Hepatocyte (in vitro differentiated cells): ENCODE data around the gene FMO1. TPM values are rescaled to one million over a fixed set of nuclear protein-coding genes. Genes with fewer than 3 reads are reported as not detected.

ENCODE experiments used
- DNase-seq: peaks from one replicate; pipeline ENCODE4 v3.0.0-alpha.2; 2016; ENCODE audit warnings: low spot score
- H2AFZ ChIP-seq: fragments of 200-600 bp; sonication (generic); 2 replicates; pipeline ENCODE4 v1.6.0; 2016; ENCODE audit warnings: antibody characterized with exemption, mild to moderate bottlenecking
- H3K27ac ChIP-seq: fragments of 200-600 bp; sonication (generic); 2 replicates; pipeline ENCODE4 v1.5.1; 2016; ENCODE audit warnings: mild to moderate bottlenecking
- H3K27me3 ChIP-seq: fragments of 200-600 bp; sonication (generic); 2 replicates; pipeline ENCODE4 v1.6.1; 2016
- H3K36me3 ChIP-seq: fragments of 200-600 bp; sonication (generic); replicated peaks from 2 replicates; pipeline ENCODE4 v1.5.1; 2016; ENCODE audit warnings: low read depth; ENCODE audit not compliant: insufficient read depth
- H3K4me1 ChIP-seq: fragments of 200-600 bp; sonication (generic); 2 replicates; pipeline ENCODE4 v1.5.1; 2016; ENCODE audit warnings: mild to moderate bottlenecking, moderate library complexity; ENCODE audit not compliant: insufficient read depth
- H3K4me2 ChIP-seq: fragments of 200-600 bp; sonication (generic); 2 replicates; pipeline ENCODE4 v1.6.0; 2016
- H3K4me3 ChIP-seq: fragments of 200-600 bp; sonication (generic); 2 replicates; pipeline ENCODE4 v1.5.1; 2016; ENCODE audit warnings: mild to moderate bottlenecking
- H3K79me2 ChIP-seq: fragments of 200-600 bp; sonication (generic); 2 replicates; pipeline ENCODE4 v1.6.0; 2017; ENCODE audit warnings: mild to moderate bottlenecking
- H3K9me2 ChIP-seq: fragments of 200-600 bp; sonication (generic); replicated peaks from 2 replicates; pipeline ENCODE4 v1.6.0; 2017; ENCODE audit warnings: mild to moderate bottlenecking; ENCODE audit not compliant: insufficient read depth
- H3K9me3 ChIP-seq: fragments of 200-600 bp; sonication (generic); 2 replicates; pipeline ENCODE4 v1.5.1; 2016; ENCODE audit warnings: low read depth, mild to moderate bottlenecking
- H4K20me1 ChIP-seq: fragments of 200-600 bp; sonication (generic); 2 replicates; pipeline ENCODE4 v1.6.0; 2016; ENCODE audit warnings: mild to moderate bottlenecking; ENCODE audit not compliant: insufficient read depth, poor library complexity, severe bottlenecking
- EZH2 ChIP-seq: fragments of 200-600 bp; sonication (generic); IDR thresholded peaks from 2 replicates; pipeline ENCODE4 v1.6.1; 2016; ENCODE audit warnings: antibody characterized with exemption, mild to moderate bottlenecking, borderline replicate concordance
- EZH2phosphoT487 ChIP-seq: fragments of 200-600 bp; sonication (generic); IDR thresholded peaks from one replicate; pipeline ENCODE4 v1.6.1; 2018; ENCODE audit warnings: antibody characterized with exemption, mild to moderate bottlenecking, low read depth, moderate library complexity; ENCODE audit not compliant: unreplicated experiment, severe bottlenecking
- WGBS: methylation state at CpG from one replicate; pipeline ENCODE4 v1.1.6; 2016; ENCODE audit warnings: low lambda C conversion rate; ENCODE audit errors: missing lambda C conversion rate; 5-methylcytosine and 5-hydroxymethylcytosine counted together
- polyA plus RNA-seq: library from polyadenylated mRNA; unstranded; fragments of >200 nt; fragmentation: Nextera tagmentation; extraction: Ambion mirVana; gene quantifications from 2 replicates; pipeline ENCODE4 v1.2.1, GENCODE V29; 2016
- total RNA-seq: library from RNA; depleted of rRNA; stranded (reverse); fragments of >200 nt; gene quantifications from 2 replicates; pipeline ENCODE4 v1.2.3, GENCODE V29; 2014
- TF ChIP-seq, protein P1 (sequence below): fragments of 200-600 bp; sonication (generic); IDR thresholded peaks from 2 replicates; pipeline ENCODE4 v1.5.1; 2016; ENCODE audit warnings: antibody characterized with exemption, mild to moderate bottlenecking; ENCODE audit not compliant: poor library complexity

Gene FMO1
- total and polyA plus RNA-seq, 2 experiments from 2014 or later, result 51.2 to 79.6 TPM

DNA sequence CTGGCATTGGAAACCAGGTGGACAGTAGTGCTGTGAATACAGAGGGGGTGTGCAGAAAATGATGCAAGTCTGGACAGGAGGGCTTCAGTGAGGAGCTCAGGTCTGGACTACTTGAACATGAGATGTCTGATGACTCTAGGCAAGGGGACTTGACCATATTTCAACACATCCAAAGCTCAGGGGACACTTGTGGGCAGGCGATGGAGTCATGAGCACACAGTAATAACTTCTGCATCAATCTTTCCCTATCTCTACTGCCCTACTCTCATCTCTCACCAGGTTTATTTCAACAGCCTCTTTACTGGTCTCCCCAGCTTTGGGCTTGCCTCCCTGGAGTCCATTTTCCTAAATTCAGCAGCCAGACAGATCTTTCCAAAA, 41.3 kb upstream of the FMO1 start:
- Histone ChIP-seq H3K4me2 (no peak overlapping the region), H3K79me2 (no peaks in the 10 kb centered on the region), H3K27me3 (no peaks in the 10 kb centered on the region), H3K9me3 (no peaks in the 10 kb centered on the region), H3K4me1 (peaks cover 4% of the 10 kb centered on the region), H3K27ac (no peak overlapping the region), H4K20me1 (no peaks in the 10 kb centered on the region), H3K9me2 (no peaks in the 10 kb centered on the region), H3K36me3 (no peaks in the 10 kb centered on the region), H3K4me3 (no peak overlapping the region), H2AFZ (no peak overlapping the region)
- 92% methylated on average over 1 of the region's 1 CpG for WGBS
- no peak for DNase-seq
- TF ChIP-seq EZH2 (no peak), EZH2phosphoT487 (no peak)
- TF ChIP-seq, protein P1, sequence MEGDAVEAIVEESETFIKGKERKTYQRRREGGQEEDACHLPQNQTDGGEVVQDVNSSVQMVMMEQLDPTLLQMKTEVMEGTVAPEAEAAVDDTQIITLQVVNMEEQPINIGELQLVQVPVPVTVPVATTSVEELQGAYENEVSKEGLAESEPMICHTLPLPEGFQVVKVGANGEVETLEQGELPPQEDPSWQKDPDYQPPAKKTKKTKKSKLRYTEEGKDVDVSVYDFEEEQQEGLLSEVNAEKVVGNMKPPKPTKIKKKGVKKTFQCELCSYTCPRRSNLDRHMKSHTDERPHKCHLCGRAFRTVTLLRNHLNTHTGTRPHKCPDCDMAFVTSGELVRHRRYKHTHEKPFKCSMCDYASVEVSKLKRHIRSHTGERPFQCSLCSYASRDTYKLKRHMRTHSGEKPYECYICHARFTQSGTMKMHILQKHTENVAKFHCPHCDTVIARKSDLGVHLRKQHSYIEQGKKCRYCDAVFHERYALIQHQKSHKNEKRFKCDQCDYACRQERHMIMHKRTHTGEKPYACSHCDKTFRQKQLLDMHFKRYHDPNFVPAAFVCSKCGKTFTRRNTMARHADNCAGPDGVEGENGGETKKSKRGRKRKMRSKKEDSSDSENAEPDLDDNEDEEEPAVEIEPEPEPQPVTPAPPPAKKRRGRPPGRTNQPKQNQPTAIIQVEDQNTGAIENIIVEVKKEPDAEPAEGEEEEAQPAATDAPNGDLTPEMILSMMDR, result no peak

DNA sequence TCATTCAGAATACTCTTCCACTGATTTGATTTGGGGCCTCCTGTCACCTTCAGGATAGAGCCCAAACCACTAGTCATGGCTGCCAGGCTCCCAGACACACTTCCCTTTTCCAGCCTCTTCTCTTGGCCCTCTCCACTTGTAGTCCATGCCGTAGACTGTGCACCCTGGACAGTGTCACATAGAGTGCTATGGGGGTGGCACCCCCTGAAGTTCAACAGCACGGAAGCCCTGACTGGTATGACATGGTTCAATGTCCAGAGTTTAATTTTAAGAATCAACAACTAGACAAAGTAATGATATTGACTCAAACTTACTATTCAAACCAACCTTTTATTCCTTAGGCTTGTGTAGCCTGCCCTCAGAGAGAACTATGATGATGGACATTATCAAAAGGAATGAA, 40.9 kb upstream of the FMO1 start:
- WGBS, result 75% methylated on average over 2 of the region's 2 CpGs
- DNase-seq, result no peak
- no peaks in the 10 kb centered on the region for H3K36me3 ChIP-seq
- H3K9me2 ChIP-seq, result no peaks in the 10 kb centered on the region
- no peak overlapping the region for H3K27ac ChIP-seq
- peaks cover 4% of the 10 kb centered on the region for H3K4me1 ChIP-seq
- TF ChIP-seq EZH2, result no peak
- TF ChIP-seq, protein P1, result no peak
- no peak for TF ChIP-seq EZH2phosphoT487
- H3K9me3 ChIP-seq, result no peaks in the 10 kb centered on the region
- no peaks in the 10 kb centered on the region for H4K20me1 ChIP-seq
- H3K4me2 ChIP-seq, result no peak overlapping the region
- H2AFZ ChIP-seq, result no peak overlapping the region
- no peak overlapping the region for H3K4me3 ChIP-seq
- H3K27me3 ChIP-seq, result no peaks in the 10 kb centered on the region
- H3K79me2 ChIP-seq, result no peaks in the 10 kb centered on the region

DNA sequence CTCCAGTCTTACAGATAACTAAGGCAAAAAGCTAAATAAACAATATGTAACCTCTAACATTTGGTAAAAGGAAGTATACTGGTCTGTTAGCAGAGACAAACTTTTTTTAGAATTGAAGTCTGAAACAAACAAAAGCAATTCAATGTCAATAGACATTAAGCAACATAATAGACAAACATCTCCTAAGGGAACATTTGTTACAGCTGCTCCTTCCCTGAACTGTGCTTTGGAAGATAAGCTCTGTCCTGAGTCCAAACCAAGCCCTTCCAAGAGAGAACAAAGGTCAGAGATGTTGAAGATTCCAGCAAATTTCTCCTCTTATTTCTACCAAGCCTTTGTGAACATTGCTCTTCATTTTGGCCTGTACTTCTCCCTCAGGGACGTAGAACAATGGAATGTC, 37.9 kb upstream of the FMO1 start:
- Histone ChIP-seq H3K9me3 (no peaks in the 10 kb centered on the region), H3K79me2 (no peaks in the 10 kb centered on the region), H3K4me3 (no peak overlapping the region), H4K20me1 (no peaks in the 10 kb centered on the region), H3K4me2 (peak overlapping the region; percentile 6), H3K27me3 (no peaks in the 10 kb centered on the region), H3K27ac (no peak overlapping the region), H2AFZ (no peak overlapping the region), H3K4me1 (peaks cover 4% of the 10 kb centered on the region), H3K9me2 (no peaks in the 10 kb centered on the region), H3K36me3 (no peaks in the 10 kb centered on the region)
- WGBS, result 36% methylated on average over 1 of the region's 1 CpG
- no peak for TF ChIP-seq EZH2
- TF ChIP-seq, protein P1, result no peak
- TF ChIP-seq EZH2phosphoT487, result no peak
- peak; percentile 46 for DNase-seq
